ENCODE data around the gene PLEKHG4B. TPM values are rescaled to one million over a fixed set of nuclear protein-coding genes. Genes with fewer than 3 reads are reported as not detected.

Gene PLEKHG4B
- total RNA-seq, 4 donors from 2014 or later, result 5.5 to 10.9 (median 7.1) TPM

DNA sequence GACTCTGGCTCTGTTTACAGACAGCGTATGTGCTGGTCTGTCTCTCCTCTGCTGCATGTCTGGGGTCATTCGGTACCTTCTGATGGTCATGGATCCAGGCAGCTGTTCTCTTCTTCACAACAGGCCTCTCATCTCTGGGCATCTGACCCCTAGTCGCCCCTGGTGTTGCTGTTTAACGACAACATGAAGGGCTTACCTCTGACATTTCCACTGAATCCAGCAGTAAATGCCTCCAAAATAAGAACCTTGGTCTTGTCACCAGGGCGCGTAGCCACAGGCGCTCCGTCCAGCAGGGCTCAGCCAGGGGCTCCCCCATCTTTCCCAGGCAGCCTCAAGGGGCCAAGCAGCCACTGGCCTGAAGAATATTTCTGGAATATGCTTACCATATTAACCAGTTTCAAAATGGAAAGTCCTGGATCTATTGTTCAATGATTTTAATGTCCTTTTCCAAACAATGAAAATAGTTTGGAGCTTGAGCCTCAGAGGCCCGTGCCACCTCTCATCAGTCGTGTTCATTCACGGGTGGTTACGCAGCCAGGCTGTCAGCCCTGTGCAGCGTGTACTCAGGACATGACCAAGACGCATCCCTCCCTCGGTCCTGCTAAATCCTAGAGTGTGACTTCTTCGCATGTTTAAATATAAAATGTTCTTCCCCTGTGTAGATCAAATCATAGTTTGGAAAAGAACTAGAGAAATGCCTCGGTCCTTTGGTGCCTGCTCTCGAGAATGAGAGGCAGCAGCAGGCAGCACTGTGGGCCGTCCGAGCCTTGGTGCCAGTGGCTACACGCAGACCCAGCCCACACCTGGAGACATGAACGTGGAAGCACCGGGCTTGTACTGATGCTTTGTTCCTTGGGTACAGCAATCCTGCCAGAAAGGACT is 69.2 kb downstream of the PLEKHG4B start:
- H3K27ac ChIP-seq, result no peak overlapping the region
- H3K4me1 ChIP-seq, result no peaks in the 10 kb centered on the region
- H3K27me3 ChIP-seq, result no peaks in the 10 kb centered on the region
- H3K36me3 ChIP-seq, result no peaks in the 10 kb centered on the region
- no peak overlapping the region for H3K4me3 ChIP-seq (replicated peaks in 1 of 3)
- no peak for DNase-seq
- intact Hi-C loops (cut with DNase I), result no loop called here
- H3K9me3 ChIP-seq, result no peaks in the 10 kb centered on the region
- TF ChIP-seq, protein P1, sequence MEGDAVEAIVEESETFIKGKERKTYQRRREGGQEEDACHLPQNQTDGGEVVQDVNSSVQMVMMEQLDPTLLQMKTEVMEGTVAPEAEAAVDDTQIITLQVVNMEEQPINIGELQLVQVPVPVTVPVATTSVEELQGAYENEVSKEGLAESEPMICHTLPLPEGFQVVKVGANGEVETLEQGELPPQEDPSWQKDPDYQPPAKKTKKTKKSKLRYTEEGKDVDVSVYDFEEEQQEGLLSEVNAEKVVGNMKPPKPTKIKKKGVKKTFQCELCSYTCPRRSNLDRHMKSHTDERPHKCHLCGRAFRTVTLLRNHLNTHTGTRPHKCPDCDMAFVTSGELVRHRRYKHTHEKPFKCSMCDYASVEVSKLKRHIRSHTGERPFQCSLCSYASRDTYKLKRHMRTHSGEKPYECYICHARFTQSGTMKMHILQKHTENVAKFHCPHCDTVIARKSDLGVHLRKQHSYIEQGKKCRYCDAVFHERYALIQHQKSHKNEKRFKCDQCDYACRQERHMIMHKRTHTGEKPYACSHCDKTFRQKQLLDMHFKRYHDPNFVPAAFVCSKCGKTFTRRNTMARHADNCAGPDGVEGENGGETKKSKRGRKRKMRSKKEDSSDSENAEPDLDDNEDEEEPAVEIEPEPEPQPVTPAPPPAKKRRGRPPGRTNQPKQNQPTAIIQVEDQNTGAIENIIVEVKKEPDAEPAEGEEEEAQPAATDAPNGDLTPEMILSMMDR (IDR thresholded peaks at IDR 0.05), result no peak
- TF ChIP-seq POLR2A (IDR thresholded peaks at IDR 0.05), result no peak
- WGBS, 2 donors, result 94 to 95% methylated on average over 23 of the region's 23 CpGs

DNA sequence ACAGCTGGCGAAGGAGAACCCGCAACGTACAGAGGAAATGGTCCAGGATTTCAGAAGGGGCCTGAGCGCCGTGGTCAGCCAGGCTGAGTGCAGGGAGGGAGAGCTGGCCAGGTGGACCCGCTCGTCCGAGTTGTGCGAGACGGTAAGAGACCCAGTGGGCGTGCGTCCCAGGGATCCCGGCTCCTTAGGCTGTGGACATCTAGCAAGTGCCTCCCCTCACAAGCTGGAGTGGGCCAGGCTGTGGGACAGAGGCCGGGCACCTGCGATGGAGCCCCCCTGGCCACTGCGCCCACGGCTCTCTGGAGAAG is 69.8 kb downstream of the PLEKHG4B start:
- TF ChIP-seq, protein P1 (IDR thresholded peaks at IDR 0.05), result no peak
- no peak for TF ChIP-seq POLR2A (IDR thresholded peaks at IDR 0.05)
- Histone ChIP-seq H3K4me1 (no peaks in the 10 kb centered on the region), H3K27ac (no peak overlapping the region), H3K36me3 (no peaks in the 10 kb centered on the region), H3K9me3 (no peaks in the 10 kb centered on the region), H3K27me3 (no peaks in the 10 kb centered on the region), H3K4me3 (replicated peaks in 1 of 3) (no peak overlapping the region)
- no peak for DNase-seq
- 94 to 95% methylated on average over 13 to 17 of the region's 17 CpGs for WGBS, 2 donors
- intact Hi-C loops (cut with DNase I), result no loop called here

DNA sequence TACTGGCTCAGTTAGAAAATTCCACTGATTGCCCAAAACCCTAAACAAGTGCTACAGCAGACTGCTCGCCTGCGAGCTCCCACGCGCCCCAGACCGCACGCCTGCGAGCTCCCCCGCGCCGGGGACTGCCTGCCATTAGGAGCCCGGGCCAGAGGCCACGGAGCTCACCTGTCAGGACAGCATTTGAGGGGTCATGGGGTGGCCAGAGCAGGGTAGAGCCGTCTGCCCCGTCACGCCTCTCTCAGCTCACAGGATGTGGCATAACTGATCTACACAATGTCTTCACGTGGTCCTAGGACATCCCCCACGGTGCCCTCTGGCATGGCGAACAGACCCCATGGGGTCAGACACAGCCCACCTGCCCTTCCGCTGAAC is 70.2 kb downstream of the PLEKHG4B start:
- no peak for DNase-seq
- no peaks in the 10 kb centered on the region for H3K27me3 ChIP-seq
- H3K4me3 ChIP-seq (replicated peaks in 1 of 3), result no peak overlapping the region
- WGBS, 2 donors, result 84 to 90% methylated on average over 14 of the region's 19 CpGs
- H3K9me3 ChIP-seq, result no peaks in the 10 kb centered on the region
- intact Hi-C loops (cut with DNase I), result no loop called here
- H3K36me3 ChIP-seq, result no peaks in the 10 kb centered on the region
- H3K27ac ChIP-seq, result no peak overlapping the region
- H3K4me1 ChIP-seq, result no peaks in the 10 kb centered on the region
- TF ChIP-seq, protein P1 (IDR thresholded peaks at IDR 0.05), result no peak
- no peak for TF ChIP-seq POLR2A (IDR thresholded peaks at IDR 0.05)

DNA sequence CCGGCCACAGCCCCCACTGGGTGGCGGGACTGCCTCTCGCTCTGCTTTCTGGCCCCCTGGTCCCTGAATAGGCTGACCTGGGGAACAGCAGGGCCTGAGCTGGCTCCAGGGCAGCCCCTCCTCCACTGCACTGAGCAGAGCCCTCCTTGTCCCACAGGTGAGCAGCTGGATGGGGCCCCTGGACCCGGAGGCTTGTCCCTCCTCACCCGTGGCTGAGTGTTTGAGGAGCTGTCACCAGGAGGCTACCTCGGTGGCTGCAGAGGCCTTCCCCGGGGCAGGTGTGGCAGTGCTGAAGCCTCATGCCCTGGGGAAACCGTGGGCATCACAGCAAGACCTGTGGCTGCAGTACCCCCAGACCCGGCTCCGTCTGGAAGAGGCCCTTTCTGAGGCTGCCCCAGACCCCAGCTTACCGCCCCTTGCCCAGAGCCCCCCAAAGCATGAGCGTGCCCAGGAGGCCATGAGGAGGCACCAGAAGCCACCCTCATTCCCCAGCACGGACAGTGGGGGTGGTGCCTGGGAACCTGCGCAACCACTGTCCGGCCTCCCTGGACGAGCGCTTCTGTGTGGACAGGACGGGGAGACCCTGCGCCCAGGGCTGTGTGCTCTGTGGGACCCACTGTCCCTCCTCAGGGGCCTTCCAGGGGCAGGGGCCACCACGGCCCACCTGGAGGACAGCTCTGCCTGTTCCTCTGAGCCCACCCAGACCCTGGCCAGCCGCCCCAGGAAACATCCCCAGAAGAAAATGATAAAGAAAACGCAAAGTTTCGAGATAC is 70.8 kb downstream of the PLEKHG4B start:
- Histone ChIP-seq H3K36me3 (no peaks in the 10 kb centered on the region), H3K4me3 (replicated peaks in 1 of 3) (no peak overlapping the region), H3K27me3 (no peaks in the 10 kb centered on the region), H3K4me1 (no peaks in the 10 kb centered on the region), H3K27ac (no peak overlapping the region), H3K9me3 (no peaks in the 10 kb centered on the region)
- no peak for TF ChIP-seq POLR2A (IDR thresholded peaks at IDR 0.05)
- TF ChIP-seq, protein P1 (IDR thresholded peaks at IDR 0.05), result no peak
- intact Hi-C loops (cut with DNase I), result no loop called here
- WGBS, 2 donors, result 89 to 100% methylated on average over 6 to 8 of the region's 23 CpGs
- DNase-seq, result no peak

DNA sequence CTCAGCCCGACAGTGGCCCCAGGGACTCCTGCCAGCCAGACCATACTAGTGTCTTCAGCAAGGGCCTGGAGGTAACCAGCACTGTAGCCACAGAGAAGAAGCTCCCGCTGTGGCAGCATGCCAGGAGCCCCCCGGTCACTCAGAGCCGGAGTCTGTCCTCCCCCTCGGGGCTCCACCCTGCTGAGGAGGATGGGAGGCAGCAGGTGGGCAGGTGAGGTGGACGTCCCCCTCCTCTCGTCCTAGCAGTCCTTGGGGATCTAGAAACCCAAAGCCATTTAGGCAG is 71.3 kb downstream of the PLEKHG4B start:
- intact Hi-C loops (cut with DNase I), result no loop called here
- no peak overlapping the region for H3K27ac ChIP-seq
- H3K4me3 ChIP-seq (replicated peaks in 1 of 3), result no peak overlapping the region
- H3K9me3 ChIP-seq, result no peaks in the 10 kb centered on the region
- H3K4me1 ChIP-seq, result peaks cover 0 to 4% of the 10 kb centered on the region in 2 donors
- TF ChIP-seq, protein P1 (IDR thresholded peaks at IDR 0.05), result no peak
- TF ChIP-seq POLR2A (IDR thresholded peaks at IDR 0.05), result no peak
- no peaks in the 10 kb centered on the region for H3K36me3 ChIP-seq
- 91% methylated on average over 7 of the region's 7 CpGs for WGBS, 2 donors
- DNase-seq, result no peak
- H3K27me3 ChIP-seq, result no peaks in the 10 kb centered on the region

Data from thyroid gland (tissue), 4 donors.